Myocyte (in vitro differentiated cells): ENCODE data around the gene CYBC1. TPM values are rescaled to one million over a fixed set of nuclear protein-coding genes. Genes with fewer than 3 reads are reported as not detected.
"Not testable (repeated sequence)": the region's sequence is repeated elsewhere in the genome, so short reads cannot be mapped to it uniquely, and the experiment has no call there.

ENCODE experiments used
- DNase-seq: peaks from one replicate; pipeline ENCODE4 v3.0.0-alpha.2; 2012; ENCODE audit warnings: low read depth
- total RNA-seq: library from RNA; depleted of rRNA; stranded (reverse); fragments of >200 nt; gene quantifications from 2 replicates; pipeline ENCODE4 v1.2.3, GENCODE V29; 2014

Gene CYBC1
- total RNA-seq, 1 donor from 2014 or later = 59.0 TPM

- DNase-seq = no peak
Observed at GRCh38 chr17:82479602-82480001, 29.1 kb upstream of the CYBC1 start.

DNA sequence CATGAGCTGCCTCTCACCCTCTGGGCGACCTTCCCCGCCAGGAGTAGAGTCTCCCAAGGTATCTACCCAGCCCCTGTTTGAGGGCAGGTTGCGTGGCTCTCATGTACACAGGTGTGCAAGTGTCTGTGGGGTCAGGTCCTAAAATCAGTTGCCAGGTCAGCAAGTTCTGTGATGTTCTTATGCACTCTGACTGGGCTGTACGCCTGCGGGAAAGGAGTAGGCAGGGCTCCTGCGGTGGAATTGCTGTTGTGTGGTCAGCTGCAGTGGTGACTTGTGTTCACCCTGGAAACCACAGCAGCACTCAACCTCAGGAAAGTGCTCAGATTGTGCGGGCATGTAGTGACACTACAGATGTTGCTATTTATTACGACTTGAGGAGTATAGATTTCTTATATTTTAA lies 27.4 kb upstream of the CYBC1 start:
- DNase-seq = peak; percentile 70

DNA sequence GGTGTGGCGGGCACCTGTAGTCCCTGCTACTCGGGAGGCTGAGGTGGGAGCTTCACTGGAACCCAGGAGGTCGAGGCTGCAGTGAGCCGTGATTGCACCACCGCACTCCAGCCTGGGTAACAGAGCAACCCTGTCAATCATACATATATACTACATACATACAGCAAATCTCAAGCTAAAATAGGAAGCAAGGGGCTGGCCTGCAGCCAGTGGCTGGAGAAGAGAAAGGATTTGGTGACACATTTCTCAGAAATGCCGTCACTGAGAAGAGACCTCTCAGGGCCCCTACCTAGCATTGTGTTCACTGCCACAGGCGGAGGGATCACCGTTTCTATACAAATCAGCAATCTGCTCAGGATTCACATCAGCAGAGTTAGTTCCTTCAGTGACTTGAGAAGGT lies 24.9 kb upstream of the CYBC1 start:
- no peak for DNase-seq

- DNase-seq = no peak
Observed at GRCh38 chr17:82474223-82475010, 23.9 kb upstream of the CYBC1 start.

- DNase-seq = no peak
Observed at GRCh38 chr17:82470065-82470464, 19.5 kb upstream of the CYBC1 start.

GRCh38 chr17:82468692-82469091 lies 18.1 kb upstream of the CYBC1 start:
- no peak for DNase-seq

- DNase-seq = no peak
Observed at GRCh38 chr17:82465023-82465603, 14.6 kb upstream of the CYBC1 start.

GRCh38 chr17:82464567-82464929 lies 14.0 kb upstream of the CYBC1 start:
- no peak for DNase-seq

DNA sequence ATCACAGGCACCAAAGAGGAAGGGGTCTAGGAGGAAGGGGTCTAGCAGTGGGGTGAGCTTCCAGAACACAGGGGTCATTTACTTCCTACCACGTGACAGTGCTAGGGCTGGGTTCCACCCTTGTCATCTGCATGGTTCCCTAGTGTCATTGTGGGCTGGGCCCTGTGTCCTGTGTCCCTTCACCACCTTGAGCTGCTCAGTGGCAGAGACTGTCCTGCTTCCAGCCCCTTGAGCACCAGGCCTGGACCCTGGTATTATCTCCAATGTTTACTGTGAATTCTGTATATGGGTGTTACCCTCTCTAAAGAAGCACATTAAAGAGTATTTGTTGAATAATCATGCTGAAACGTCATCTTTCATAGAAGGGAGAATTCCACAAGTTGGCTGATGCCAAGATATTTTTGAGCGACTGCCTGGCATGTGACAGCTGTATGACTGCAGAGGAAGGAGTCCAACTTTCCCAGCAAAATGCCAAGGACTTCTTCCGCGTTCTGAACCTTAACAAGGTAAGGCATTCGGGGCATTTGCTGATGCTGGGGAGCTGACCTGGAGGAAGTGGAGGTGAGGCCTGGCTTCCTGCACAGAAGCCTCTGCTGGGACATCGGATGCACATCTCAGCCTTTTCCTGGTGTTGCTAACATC lies 13.5 kb upstream of the CYBC1 start:
- DNase-seq = no peak

DNA sequence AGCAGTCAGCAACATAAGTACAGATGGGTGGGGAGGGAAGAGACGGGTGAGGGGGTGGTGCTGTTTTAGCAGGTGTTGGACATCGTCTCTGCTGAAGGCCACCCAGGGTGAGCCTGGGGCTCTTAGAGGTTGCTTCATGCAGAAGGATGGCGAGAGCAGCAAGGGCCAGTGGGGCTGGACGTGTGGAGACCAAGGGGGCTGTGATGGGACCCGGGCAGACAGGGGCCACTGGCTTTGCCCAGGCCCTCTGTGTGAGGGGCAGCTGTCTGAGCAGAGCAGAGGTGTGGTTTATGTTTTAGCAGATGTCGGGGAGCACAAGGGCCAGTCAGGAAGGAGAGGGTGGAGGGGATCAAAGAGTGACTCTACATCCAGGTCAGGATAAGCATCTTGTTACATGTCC lies 12.8 kb upstream of the CYBC1 start:
- no peak for DNase-seq

- DNase-seq = no peak
Observed at GRCh38 chr17:82461827-82462524, 11.4 kb upstream of the CYBC1 start.

- DNase-seq = not testable (repeated sequence)
Observed at GRCh38 chr17:82459936-82460335, 9.4 kb upstream of the CYBC1 start.

DNA sequence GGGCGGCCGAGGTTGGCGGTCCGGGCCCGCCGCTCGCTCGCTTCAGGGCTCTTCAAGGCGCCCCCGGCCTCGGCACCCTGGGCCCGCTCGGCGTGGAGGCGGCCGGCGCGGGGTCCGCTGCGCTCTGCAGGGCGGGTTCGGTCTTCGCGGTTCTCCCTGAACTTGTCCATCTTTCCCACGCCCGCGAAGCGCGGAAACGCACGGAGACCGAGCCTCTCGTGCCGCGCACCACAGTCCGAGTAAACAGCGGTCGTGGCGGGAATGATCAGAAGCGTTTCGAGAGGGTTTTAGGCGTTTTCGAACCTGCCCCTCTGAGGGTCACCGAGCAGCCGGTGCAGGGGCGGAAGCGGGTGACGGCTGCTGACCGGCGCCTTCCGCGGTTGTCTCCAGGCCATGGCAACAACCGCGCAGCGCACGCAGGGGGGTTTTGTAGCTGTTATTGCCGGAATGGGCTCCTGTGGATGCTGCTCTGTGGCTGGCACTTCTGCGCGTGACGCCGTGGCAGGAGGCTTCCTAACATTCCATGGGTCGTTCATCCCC lies 8.4 kb upstream of the CYBC1 start:
- peak; percentile 54 for DNase-seq

GRCh38 chr17:82458179-82458884 lies 7.8 kb upstream of the CYBC1 start, which contains the start of gene NARF:
TSS of gene NARF (plus strand) at chr17:82458741. CDS start at chr17:82458804, 63 bp downstream.
- DNase-seq = peak; percentile 99

DNA sequence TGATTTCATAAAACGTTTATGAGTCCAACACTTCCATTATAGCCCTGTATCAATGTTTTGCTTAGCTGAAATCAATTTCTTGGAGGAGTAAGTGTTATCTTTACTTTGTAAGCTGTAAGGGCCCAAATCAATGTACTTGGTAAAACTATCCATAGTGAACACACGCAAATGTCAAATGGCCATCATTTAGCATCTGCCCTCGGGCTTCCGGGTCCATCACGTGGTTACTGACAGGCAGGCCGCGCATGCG lies 7.3 kb upstream of the CYBC1 start:
- DNase-seq = no peak

- DNase-seq = no peak
Observed at GRCh38 chr17:82457073-82457928, 6.7 kb upstream of the CYBC1 start.

DNA sequence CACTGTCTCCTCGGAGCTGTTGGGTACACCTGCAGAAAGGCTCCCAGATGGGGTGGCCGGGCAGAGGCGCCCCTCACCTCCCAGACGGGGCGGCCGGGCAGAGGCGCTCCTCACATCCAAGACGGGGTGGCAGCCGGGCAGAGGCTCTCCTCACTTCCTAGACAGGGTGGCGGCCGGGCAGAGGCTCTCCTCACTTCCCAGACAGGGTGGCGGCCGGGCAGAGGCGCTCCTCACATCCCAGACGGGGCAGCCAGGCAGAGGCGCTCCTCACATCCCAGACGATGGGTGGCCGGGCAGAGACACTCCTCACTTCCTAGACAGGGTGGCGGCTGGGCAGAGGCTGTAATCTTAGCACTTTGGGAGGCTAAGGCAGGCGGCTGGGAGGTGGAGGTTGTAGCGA lies 3.2 kb upstream of the CYBC1 start:
- DNase-seq = not testable (repeated sequence)

GRCh38 chr17:82453151-82453550 lies 2.6 kb upstream of the CYBC1 start:
- not testable (repeated sequence) for DNase-seq

- no peak for DNase-seq
Observed at GRCh38 chr17:82452162-82452561, 1.6 kb upstream of the CYBC1 start.

DNA sequence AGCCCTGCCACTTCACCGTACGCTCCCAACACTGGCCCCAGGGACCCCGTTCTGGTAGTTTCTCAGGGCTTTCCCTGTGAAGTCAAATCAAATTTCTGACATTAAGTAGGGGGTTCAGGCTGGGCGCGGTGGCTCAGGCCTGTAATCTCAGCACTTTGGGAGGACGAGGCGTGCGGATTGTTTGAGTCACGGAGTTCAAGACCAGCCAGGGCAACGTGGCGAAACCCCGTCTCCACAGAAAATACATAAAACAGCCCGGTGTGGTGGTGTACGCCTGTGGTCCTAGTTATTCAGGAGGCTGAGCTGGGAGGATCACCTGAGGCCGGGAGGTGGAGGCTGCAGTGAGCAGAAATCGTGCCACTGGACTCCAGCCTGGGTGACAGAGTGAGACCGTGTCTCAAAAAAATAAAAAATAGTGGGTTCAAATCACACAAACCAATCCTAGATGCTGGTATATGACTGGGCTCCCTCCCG lies 632 bp downstream of the CYBC1 start:
- DNase-seq = no peak
